MM.1S (cell line): ENCODE measurements around the gene ABO.

Experiments
- EZH2phosphoT487 ChIP-seq: fragments of 300-600 bp; sonication (generic); IDR thresholded peaks from 2 replicates; pipeline ENCODE4 v1.6.1; 2018; ENCODE audit warnings: antibody characterized with exemption, low read length
- TF ChIP-seq, protein P1 (sequence below): fragments of 300-600 bp; sonication (generic); IDR thresholded peaks from 2 replicates; pipeline ENCODE4 v1.5.1; 2016; ENCODE audit warnings: antibody characterized with exemption, low read length, mixed read lengths

DNA sequence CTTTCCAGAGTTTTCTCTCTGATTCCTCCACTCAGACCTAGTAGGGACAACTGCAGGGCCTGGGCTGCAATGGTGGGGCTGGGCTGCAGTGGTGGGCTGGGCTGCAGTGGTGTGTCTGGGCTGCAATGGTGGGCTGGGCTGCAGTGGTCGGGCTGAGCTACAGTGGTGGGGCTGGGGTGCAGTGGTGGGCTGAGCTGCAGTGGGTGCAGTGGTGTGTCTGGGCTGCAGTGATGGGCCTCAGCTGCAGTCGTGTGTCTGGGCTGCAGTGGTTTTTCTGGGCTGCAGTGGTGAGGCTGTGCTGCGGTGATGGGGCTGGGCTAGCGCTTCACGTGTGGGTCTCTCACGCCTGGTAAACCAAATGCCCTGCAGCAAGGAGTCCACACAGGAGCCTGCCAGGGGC is 27.4 kb downstream of the ABO start:
- TF ChIP-seq, protein P1, sequence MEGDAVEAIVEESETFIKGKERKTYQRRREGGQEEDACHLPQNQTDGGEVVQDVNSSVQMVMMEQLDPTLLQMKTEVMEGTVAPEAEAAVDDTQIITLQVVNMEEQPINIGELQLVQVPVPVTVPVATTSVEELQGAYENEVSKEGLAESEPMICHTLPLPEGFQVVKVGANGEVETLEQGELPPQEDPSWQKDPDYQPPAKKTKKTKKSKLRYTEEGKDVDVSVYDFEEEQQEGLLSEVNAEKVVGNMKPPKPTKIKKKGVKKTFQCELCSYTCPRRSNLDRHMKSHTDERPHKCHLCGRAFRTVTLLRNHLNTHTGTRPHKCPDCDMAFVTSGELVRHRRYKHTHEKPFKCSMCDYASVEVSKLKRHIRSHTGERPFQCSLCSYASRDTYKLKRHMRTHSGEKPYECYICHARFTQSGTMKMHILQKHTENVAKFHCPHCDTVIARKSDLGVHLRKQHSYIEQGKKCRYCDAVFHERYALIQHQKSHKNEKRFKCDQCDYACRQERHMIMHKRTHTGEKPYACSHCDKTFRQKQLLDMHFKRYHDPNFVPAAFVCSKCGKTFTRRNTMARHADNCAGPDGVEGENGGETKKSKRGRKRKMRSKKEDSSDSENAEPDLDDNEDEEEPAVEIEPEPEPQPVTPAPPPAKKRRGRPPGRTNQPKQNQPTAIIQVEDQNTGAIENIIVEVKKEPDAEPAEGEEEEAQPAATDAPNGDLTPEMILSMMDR: no peak
- no peak for TF ChIP-seq EZH2phosphoT487
